ENCODE measurements around the gene DYNC1LI1.

- no peak for TF ChIP-seq EZH2 (IDR thresholded peaks at IDR 0.05; ENCODE audit: low read depth, unreplicated experiment)
- no peak for TF ChIP-seq CTCF (conservative IDR thresholded peaks at IDR 0.05; ENCODE audit: low read depth in 2 of 2)
- TF ChIP-seq, protein P1, sequence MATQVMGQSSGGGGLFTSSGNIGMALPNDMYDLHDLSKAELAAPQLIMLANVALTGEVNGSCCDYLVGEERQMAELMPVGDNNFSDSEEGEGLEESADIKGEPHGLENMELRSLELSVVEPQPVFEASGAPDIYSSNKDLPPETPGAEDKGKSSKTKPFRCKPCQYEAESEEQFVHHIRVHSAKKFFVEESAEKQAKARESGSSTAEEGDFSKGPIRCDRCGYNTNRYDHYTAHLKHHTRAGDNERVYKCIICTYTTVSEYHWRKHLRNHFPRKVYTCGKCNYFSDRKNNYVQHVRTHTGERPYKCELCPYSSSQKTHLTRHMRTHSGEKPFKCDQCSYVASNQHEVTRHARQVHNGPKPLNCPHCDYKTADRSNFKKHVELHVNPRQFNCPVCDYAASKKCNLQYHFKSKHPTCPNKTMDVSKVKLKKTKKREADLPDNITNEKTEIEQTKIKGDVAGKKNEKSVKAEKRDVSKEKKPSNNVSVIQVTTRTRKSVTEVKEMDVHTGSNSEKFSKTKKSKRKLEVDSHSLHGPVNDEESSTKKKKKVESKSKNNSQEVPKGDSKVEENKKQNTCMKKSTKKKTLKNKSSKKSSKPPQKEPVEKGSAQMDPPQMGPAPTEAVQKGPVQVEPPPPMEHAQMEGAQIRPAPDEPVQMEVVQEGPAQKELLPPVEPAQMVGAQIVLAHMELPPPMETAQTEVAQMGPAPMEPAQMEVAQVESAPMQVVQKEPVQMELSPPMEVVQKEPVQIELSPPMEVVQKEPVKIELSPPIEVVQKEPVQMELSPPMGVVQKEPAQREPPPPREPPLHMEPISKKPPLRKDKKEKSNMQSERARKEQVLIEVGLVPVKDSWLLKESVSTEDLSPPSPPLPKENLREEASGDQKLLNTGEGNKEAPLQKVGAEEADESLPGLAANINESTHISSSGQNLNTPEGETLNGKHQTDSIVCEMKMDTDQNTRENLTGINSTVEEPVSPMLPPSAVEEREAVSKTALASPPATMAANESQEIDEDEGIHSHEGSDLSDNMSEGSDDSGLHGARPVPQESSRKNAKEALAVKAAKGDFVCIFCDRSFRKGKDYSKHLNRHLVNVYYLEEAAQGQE (IDR thresholded peaks at IDR 0.05; ENCODE audit: unreplicated experiment): no peak
- no peak for TF ChIP-seq POLR2AphosphoS5 (IDR thresholded peaks at IDR 0.05; ENCODE audit: low read depth)
- TF ChIP-seq ETS1 (IDR thresholded peaks at IDR 0.05): no peak
- TF ChIP-seq ZNF114 (CRISPR knock-in tag; IDR thresholded peaks at IDR 0.05): no peak
- TF ChIP-seq, protein P2, sequence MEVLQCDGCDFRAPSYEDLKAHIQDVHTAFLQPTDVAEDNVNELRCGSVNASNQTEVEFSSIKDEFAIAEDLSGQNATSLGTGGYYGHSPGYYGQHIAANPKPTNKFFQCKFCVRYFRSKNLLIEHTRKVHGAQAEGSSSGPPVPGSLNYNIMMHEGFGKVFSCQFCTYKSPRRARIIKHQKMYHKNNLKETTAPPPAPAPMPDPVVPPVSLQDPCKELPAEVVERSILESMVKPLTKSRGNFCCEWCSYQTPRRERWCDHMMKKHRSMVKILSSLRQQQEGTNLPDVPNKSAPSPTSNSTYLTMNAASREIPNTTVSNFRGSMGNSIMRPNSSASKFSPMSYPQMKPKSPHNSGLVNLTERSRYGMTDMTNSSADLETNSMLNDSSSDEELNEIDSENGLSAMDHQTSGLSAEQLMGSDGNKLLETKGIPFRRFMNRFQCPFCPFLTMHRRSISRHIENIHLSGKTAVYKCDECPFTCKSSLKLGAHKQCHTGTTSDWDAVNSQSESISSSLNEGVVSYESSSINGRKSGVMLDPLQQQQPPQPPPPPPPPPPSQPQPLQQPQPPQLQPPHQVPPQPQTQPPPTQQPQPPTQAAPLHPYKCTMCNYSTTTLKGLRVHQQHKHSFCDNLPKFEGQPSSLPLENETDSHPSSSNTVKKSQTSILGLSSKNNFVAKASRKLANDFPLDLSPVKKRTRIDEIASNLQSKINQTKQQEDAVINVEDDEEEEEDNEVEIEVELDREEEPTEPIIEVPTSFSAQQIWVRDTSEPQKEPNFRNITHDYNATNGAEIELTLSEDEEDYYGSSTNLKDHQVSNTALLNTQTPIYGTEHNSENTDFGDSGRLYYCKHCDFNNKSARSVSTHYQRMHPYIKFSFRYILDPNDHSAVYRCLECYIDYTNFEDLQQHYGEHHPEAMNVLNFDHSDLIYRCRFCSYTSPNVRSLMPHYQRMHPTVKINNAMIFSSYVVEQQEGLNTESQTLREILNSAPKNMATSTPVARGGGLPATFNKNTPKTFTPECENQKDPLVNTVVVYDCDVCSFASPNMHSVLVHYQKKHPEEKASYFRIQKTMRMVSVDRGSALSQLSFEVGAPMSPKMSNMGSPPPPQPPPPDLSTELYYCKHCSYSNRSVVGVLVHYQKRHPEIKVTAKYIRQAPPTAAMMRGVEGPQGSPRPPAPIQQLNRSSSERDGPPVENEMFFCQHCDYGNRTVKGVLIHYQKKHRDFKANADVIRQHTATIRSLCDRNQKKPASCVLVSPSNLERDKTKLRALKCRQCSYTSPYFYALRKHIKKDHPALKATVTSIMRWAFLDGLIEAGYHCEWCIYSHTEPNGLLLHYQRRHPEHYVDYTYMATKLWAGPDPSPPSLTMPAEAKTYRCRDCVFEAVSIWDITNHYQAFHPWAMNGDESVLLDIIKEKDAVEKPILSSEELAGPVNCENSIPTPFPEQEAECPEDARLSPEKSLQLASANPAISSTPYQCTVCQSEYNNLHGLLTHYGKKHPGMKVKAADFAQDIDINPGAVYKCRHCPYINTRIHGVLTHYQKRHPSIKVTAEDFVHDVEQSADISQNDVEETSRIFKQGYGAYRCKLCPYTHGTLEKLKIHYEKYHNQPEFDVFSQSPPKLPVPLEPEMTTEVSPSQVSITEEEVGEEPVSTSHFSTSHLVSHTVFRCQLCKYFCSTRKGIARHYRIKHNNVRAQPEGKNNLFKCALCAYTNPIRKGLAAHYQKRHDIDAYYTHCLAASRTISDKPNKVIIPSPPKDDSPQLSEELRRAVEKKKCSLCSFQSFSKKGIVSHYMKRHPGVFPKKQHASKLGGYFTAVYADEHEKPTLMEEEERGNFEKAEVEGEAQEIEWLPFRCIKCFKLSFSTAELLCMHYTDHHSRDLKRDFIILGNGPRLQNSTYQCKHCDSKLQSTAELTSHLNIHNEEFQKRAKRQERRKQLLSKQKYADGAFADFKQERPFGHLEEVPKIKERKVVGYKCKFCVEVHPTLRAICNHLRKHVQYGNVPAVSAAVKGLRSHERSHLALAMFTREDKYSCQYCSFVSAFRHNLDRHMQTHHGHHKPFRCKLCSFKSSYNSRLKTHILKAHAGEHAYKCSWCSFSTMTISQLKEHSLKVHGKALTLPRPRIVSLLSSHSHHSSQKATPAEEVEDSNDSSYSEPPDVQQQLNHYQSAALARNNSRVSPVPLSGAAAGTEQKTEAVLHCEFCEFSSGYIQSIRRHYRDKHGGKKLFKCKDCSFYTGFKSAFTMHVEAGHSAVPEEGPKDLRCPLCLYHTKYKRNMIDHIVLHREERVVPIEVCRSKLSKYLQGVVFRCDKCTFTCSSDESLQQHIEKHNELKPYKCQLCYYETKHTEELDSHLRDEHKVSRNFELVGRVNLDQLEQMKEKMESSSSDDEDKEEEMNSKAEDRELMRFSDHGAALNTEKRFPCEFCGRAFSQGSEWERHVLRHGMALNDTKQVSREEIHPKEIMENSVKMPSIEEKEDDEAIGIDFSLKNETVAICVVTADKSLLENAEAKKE (CRISPR knock-in tag; IDR thresholded peaks at IDR 0.05): no peak
- TF ChIP-seq NANOG (IDR thresholded peaks at IDR 0.05; ENCODE audit: borderline replicate concordance): no peak
These were observed 25.4 kb downstream of the DYNC1LI1 start for GRCh38 chr3:32545305-32545704.

Data from GM23338 (cell line).